Loucy (cell line): ENCODE results near the gene GAS7.

Experiments used
- H2AFZ ChIP-seq: fragments of 200-600 bp; sonication (generic); 2 replicates; pipeline ENCODE4 v1.6.0; 2016; ENCODE audit warnings: antibody characterized with exemption, mild to moderate bottlenecking, low read length, moderate library complexity
- H3F3A ChIP-seq: fragments of 200-600 bp; 2 replicates; pipeline ENCODE4 v1.6.0; 2016; ENCODE audit warnings: antibody characterized with exemption, low read depth, mild to moderate bottlenecking
- H3K27me3 ChIP-seq: fragments of 200-600 bp; sonication (generic); 2 replicates; pipeline ENCODE4 v1.6.1; 2014; ENCODE audit warnings: low read length, mild to moderate bottlenecking; ENCODE audit not compliant: insufficient read depth, poor library complexity, severe bottlenecking
- H3K36me3 ChIP-seq: fragments of 200-600 bp; sonication (generic); 2 replicates; pipeline ENCODE4 v1.6.1; 2016; ENCODE audit warnings: low read length; ENCODE audit not compliant: insufficient read depth
- H3K4me1 ChIP-seq: fragments of 200-600 bp; sonication (generic); 2 replicates; pipeline ENCODE4 v1.5.1; 2014; ENCODE audit warnings: low read length, mild to moderate bottlenecking; ENCODE audit not compliant: insufficient read depth, poor library complexity, severe bottlenecking
- H3K4me2 ChIP-seq: fragments of 200-600 bp; sonication (generic); 2 replicates; pipeline ENCODE4 v1.6.0; 2014; ENCODE audit warnings: antibody characterized with exemption, low read length, low read depth, mild to moderate bottlenecking; ENCODE audit not compliant: poor library complexity, severe bottlenecking
- H3K4me3 ChIP-seq: fragments of 200-600 bp; sonication (generic); 2 replicates; pipeline ENCODE4 v1.5.1; 2014; ENCODE audit warnings: low read length, mild to moderate bottlenecking, mixed read lengths; ENCODE audit not compliant: poor library complexity, severe bottlenecking
- H3K79me2 ChIP-seq: fragments of 200-600 bp; sonication (generic); 2 replicates; pipeline ENCODE4 v1.6.1; 2014; ENCODE audit warnings: low read length; ENCODE audit not compliant: insufficient read depth
- H3K9ac ChIP-seq: fragments of 200-600 bp; sonication (generic); 2 replicates; pipeline ENCODE4 v1.6.0; 2014; ENCODE audit warnings: mild to moderate bottlenecking, low read depth, low read length, moderate library complexity; ENCODE audit not compliant: poor library complexity, severe bottlenecking
- H3K9me2 ChIP-seq: fragments of 200-600 bp; sonication (generic); replicated peaks from 2 replicates; pipeline ENCODE4 v1.6.1; 2016; ENCODE audit warnings: low read depth, low read length, mixed read lengths
- H3K9me3 ChIP-seq: fragments of 200-600 bp; sonication (generic); 2 replicates; pipeline ENCODE4 v1.6.1; 2014; ENCODE audit warnings: mild to moderate bottlenecking, antibody characterized with exemption, low read length, low read depth; ENCODE audit not compliant: insufficient read depth
- H4K20me1 ChIP-seq: fragments of 200-600 bp; sonication (generic); 2 replicates; pipeline ENCODE4 v1.6.0; 2014; ENCODE audit warnings: antibody characterized with exemption, low read length, mild to moderate bottlenecking; ENCODE audit not compliant: insufficient read depth, poor library complexity, severe bottlenecking
- EZH2phosphoT487 ChIP-seq: fragments of 200-600 bp; IDR thresholded peaks from 2 replicates; pipeline ENCODE4 v1.6.1; 2018; ENCODE audit warnings: antibody characterized with exemption, mild to moderate bottlenecking, moderate library complexity, borderline replicate concordance
- TF ChIP-seq, protein P1 (sequence below): fragments of 200-600 bp; sonication (generic); conservative IDR thresholded peaks from 2 replicates; pipeline ENCODE4 v1.5.1; 2014; ENCODE audit warnings: mild to moderate bottlenecking, antibody characterized with exemption, low read length

The GAS7 gene

DNA sequence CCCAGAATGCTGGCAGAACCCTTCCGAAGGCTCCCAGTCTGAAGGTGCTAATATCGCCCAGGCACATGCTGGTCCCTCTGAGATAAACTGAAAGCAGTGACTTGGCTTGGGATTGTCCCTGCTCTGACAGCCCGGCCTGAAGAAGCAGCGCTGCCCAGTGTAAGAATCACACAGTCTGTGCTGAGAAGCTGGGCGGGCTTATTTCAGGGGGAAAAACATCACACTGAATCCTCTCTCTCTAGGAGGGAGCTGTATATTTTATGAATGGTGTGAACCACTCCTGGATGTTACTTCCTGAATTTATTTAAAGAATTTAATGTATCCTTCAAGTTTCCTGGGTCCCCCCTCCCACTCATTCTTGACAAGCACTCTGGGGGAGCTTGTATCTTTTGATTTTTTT is 36.3 kb downstream of the GAS7 start:
- TF ChIP-seq, protein P1, sequence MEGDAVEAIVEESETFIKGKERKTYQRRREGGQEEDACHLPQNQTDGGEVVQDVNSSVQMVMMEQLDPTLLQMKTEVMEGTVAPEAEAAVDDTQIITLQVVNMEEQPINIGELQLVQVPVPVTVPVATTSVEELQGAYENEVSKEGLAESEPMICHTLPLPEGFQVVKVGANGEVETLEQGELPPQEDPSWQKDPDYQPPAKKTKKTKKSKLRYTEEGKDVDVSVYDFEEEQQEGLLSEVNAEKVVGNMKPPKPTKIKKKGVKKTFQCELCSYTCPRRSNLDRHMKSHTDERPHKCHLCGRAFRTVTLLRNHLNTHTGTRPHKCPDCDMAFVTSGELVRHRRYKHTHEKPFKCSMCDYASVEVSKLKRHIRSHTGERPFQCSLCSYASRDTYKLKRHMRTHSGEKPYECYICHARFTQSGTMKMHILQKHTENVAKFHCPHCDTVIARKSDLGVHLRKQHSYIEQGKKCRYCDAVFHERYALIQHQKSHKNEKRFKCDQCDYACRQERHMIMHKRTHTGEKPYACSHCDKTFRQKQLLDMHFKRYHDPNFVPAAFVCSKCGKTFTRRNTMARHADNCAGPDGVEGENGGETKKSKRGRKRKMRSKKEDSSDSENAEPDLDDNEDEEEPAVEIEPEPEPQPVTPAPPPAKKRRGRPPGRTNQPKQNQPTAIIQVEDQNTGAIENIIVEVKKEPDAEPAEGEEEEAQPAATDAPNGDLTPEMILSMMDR, result no peak
- no peak for TF ChIP-seq EZH2phosphoT487
- Histone ChIP-seq H3K4me1 (peaks cover 22% of the 10 kb centered on the region), H3K79me2 (peaks cover 76% of the 10 kb centered on the region), H3K4me2 (no peak overlapping the region), H3K9me2 (no peaks in the 10 kb centered on the region), H3K4me3 (no peak overlapping the region), H2AFZ (no peak overlapping the region), H3K36me3 (peaks cover 6% of the 10 kb centered on the region; the same call in 1 of the 2 replicates), H3F3A (0 out of 2 replicates have a peak, but pooled peaks cover 6% of the 10 kb centered on the region), H3K27me3 (no peaks in the 10 kb centered on the region), H3K9me3 (no peaks in the 10 kb centered on the region), H4K20me1 (no peaks in the 10 kb centered on the region), H3K9ac (no peak overlapping the region)

DNA sequence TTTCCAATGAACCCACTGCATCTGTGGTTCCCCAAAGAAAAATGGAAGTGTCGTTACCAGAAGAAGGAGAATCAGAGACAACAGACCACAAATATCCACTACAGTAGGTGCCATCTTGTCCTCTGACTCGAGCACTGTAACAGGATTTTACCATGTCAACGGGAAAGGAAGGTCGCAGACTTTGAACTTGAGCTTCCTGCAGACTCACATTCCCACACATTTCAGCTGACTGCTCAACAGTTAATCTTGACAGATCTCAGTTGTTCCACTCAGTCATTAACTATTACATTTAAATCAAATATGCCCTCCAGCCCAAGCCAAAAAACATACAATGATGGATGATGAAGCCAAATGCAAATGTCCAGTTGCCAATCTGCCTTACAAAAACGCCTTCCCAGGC is 37.0 kb downstream of the GAS7 start:
- Histone ChIP-seq H2AFZ (no peak overlapping the region), H3K9me3 (no peaks in the 10 kb centered on the region), H3F3A (peaks cover 9% of the 10 kb centered on the region; the same call in 1 of the 2 replicates), H3K79me2 (peaks cover 72% of the 10 kb centered on the region), H3K36me3 (peaks cover 6% of the 10 kb centered on the region; the same call in 1 of the 2 replicates), H4K20me1 (no peaks in the 10 kb centered on the region), H3K27me3 (no peaks in the 10 kb centered on the region), H3K4me3 (no peak overlapping the region), H3K9ac (no peak overlapping the region), H3K9me2 (no peaks in the 10 kb centered on the region), H3K4me1 (peaks cover 29% of the 10 kb centered on the region), H3K4me2 (no peak overlapping the region)
- TF ChIP-seq EZH2phosphoT487, result no peak
- TF ChIP-seq, protein P1, result no peak

DNA sequence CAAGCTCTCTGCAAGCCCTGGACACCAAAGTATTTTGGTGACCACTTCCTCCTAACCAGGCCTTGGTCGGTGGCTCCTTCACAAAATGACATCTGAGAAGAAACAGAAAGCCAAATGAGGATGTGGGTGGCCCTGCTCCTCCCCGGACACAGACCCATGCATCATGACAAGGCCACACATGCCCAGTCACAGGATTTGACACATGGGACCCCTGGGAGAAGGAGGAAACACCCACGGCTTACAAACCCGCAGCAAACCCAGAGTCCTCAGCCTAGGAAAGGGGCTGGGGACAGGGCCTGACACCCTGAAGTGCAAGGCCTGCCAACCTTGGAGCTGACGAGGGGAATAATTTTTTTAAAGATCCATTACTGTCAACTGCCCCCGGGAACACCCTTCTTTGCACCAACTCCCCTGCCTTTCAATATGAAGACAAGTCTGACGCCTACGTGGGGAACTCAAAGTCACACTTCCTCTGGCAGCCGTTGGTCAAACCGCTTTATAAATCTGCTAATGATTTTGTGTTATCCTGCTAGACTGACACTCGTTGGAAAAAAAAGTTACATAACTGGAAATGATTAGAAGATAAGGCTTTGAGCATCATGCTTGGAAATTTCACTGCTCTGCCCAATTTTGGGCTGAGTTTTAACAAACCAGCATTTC is 41.3 kb downstream of the GAS7 start:
- H3K4me3 ChIP-seq, result peak overlapping the region; percentile 65
- H3K9me2 ChIP-seq, result no peaks in the 10 kb centered on the region
- H3K4me2 ChIP-seq, result peak overlapping the region; percentile 94
- TF ChIP-seq, protein P1, result no peak
- TF ChIP-seq EZH2phosphoT487, result no peak
- peaks cover 14% of the 10 kb centered on the region; the same call in 1 of the 2 replicates for H3F3A ChIP-seq
- H3K36me3 ChIP-seq, result peaks cover 6% of the 10 kb centered on the region; the same call in 1 of the 2 replicates
- H3K4me1 ChIP-seq, result peaks cover 47% of the 10 kb centered on the region
- no peaks in the 10 kb centered on the region for H4K20me1 ChIP-seq
- peak overlapping the region; percentile 89 for H3K9ac ChIP-seq
- no peaks in the 10 kb centered on the region for H3K27me3 ChIP-seq
- H3K9me3 ChIP-seq, result no peaks in the 10 kb centered on the region
- peak overlapping the region; percentile 13; the same call in 1 of the 2 replicates for H2AFZ ChIP-seq
- H3K79me2 ChIP-seq, result peaks cover 74% of the 10 kb centered on the region
